ENCODE measurements around the gene APOD.

Gene APOD

GRCh38 chr3:195557322-195557721 lies 26.4 kb downstream of the APOD start:
- no peak for FAIRE-seq
- no peak for DNase-seq (ENCODE audit: low spot score)

DNA sequence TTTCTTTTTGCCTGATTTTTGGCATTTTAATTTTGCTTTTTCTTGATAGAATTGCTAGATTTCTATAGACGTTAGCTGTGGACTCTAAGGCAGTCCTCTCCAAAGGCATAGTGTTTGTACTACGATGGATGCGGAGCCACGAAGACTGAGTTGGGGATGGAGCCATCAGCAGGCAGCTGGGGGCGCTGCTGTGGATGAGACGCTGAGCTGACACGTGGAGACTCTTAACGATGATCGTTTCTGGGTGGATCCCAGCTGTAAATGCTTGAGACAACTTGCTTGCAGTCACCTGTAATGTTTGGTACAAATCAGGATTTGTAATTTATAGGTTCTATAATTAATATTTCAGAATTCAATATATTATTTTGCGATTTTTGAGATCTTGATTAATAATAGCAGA lies 27.4 kb downstream of the APOD start:
- no peak for DNase-seq (ENCODE audit: low spot score)
- FAIRE-seq: no peak

- no peak for FAIRE-seq
- DNase-seq (ENCODE audit: low spot score): no peak
Measured at GRCh38 chr3:195555110-195555509, 28.6 kb downstream of the APOD start.

DNA sequence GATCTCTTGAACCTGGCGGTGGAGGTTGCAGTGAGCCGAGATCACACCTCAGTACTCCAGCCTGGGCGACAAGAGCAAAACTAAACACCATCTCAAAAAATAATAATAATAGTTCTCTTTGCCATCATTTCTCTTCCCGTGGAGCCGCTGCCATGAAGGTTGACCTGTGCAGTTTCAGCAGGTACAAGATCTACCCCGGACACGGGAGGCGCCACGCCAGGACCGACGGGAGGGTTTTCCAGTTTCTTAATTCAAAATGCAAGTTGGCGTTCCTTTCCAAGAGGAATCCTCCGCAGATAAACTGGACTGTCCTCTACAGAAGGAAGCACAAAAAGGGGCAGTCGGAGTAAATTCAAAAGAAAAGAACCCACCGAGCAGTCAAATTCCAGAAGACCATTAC lies 29.3 kb downstream of the APOD start:
- DNase-seq (ENCODE audit: low spot score): no peak
- no peak for FAIRE-seq

GRCh38 chr3:195553268-195553667 lies 30.5 kb downstream of the APOD start:
- FAIRE-seq (no peak), DNase-seq (ENCODE audit: low spot score) (no peak)

DNA sequence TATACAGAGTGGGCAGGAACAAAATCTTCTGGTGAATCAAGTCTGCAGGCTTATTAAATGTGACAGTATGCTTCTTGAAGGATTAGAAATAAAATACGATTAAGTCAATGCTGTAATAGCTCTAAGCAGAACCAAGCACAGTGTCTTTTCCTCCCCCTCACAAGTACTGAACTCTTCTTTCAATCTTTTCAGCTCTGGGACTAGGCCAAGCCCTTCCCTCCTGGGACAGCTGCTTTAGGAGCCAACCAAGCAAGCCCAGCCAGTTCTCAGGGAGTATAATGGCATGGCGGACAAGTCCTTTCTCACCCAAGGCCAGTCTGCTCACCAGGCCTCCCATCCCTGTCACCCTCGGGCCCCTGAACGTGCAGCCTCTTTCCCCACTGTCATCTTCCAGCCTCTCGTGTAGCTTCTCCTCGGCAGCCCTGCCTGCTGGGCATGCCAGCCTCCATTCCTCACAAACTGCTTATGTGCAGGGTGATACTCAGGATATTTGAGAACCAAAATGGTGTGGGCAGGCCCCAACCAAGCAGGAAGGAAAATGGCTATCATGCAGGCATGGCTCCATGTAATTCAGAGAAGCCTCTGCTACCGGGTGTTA lies 32.3 kb downstream of the APOD start:
- no peak for FAIRE-seq
- DNase-seq (ENCODE audit: low spot score): no peak

DNA sequence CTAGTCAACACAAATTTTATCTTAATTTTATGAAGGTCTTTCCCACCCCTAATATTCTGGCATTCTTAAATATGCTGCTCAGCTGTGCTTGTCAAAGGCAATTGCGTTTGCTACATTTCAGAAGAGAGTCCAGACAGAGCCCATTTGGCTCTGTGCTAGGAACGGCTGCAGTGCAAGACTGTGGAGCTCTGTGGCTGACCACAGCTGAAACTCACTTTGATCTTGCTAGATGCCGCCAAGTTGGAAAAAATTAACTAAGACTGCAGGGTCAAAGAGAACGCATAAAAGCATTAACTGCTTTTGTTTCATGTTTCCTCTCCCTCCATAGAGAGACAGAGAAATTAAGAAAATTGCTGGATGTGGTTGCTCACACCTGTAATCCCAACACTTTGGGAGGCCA lies 33.0 kb downstream of the APOD start:
- DNase-seq (ENCODE audit: low spot score) (no peak), FAIRE-seq (no peak)

GRCh38 chr3:195549931-195550519 lies 33.7 kb downstream of the APOD start:
- FAIRE-seq (no peak), DNase-seq (ENCODE audit: low spot score) (no peak)

- DNase-seq (ENCODE audit: low spot score): no peak
- no peak for FAIRE-seq
Measured at GRCh38 chr3:195548987-195549386, 34.8 kb downstream of the APOD start.

GRCh38 chr3:195548501-195548900 lies 35.2 kb downstream of the APOD start:
- DNase-seq (ENCODE audit: low spot score) (no peak), FAIRE-seq (no peak)

GRCh38 chr3:195548006-195548405 lies 35.7 kb downstream of the APOD start:
- no peak for FAIRE-seq

DNA sequence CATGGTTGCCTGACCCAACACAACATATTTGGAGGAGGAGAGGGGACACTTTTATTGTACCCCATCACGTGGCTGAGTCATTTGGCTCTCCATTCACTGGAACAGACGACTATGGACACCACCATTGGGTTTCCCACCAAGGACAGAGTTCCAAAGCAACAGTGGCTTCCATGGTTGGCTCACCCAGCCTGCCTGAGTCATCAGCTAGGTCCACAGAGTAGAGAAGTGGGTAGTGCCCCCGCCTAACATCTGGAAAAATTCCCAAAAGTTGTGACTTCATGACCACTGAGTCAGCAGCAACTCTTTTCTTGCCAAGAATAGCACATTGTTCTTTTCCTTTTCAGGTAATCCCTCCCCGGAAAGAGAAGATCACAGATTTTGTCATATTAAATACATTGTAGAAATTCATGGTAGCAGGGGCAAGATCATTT lies 37.6 kb downstream of the APOD start:
- DNase-seq (ENCODE audit: low spot score) (peak; percentile 84), FAIRE-seq (no peak)

More at GRCh38 chr3:195548006-195548405, 35.7 kb downstream of the APOD start:
- DNase-seq (ENCODE audit: low spot score): no peak

DNA sequence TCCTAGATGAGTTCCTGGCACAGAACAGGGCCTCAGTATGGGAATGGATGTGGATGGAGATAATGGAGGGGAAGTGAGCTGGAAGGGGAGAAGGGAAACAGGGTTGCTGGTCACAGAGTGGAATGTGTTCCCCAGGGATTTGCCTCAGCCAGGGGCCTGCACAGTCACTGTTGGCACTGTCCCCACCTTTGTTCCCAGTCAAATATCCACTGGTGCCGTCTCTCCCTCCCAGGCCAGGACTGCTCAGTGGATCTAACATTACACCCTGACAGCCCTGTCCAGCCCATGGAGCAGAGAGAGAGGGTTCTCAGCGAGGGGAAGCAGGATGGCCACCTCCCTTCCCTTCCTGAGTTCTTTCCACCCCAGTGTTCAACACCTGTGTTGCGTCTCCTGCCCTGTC lies 39.1 kb downstream of the APOD start:
- DNase-seq (ENCODE audit: low spot score) (no peak), FAIRE-seq (no peak)

- FAIRE-seq: no peak
- no peak for DNase-seq (ENCODE audit: low spot score)
Measured at GRCh38 chr3:195544230-195544536, 39.6 kb downstream of the APOD start.

DNA sequence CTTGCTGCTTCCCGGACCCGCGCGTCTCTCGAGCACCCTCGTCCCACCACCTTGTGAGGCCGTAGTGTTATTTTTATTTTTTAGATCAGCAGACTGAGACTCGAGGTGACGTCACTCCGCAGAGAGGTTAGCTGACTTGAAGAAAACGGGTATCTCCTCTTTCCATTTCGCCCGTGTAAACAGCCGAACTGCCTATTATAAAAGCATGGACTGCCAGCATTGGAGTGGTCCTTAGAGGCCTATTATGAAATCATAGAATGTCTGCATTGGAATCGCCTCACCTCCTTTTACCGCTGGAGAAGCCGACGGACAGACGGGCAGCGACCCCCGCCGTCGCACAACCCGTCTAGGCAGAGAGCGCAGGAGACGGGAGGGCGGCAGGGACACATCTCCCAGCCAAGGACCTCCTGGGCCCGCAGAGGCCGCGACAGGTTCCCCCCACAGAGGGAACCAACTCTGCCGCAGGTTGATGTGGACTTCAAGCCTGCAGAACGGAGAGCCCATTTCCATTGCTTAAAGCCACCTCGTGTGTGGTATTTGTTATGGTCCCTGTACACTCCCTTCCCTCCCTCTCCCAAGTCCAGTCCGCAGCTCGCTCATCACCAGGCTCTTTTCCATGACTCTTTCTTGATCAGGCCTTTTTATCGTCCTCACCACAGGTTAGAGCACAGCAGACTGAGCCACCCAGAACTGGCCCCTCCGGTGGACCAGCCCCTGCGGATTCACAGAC lies 40.1 kb downstream of the APOD start:
- FAIRE-seq (no peak), DNase-seq (ENCODE audit: low spot score) (no peak)

- DNase-seq (ENCODE audit: low spot score) (peak; percentile 93), FAIRE-seq (no peak)
Measured at GRCh38 chr3:195542698-195543499, 40.8 kb downstream of the APOD start, which contains the start of gene PPP1R2. Gene PPP1R2 (minus strand): TSS chr3:195543325. CDS start chr3:195543025, 300 bp downstream.

GRCh38 chr3:195542316-195542697 lies 41.4 kb downstream of the APOD start:
- DNase-seq (ENCODE audit: low spot score): no peak
- no peak for FAIRE-seq

DNA sequence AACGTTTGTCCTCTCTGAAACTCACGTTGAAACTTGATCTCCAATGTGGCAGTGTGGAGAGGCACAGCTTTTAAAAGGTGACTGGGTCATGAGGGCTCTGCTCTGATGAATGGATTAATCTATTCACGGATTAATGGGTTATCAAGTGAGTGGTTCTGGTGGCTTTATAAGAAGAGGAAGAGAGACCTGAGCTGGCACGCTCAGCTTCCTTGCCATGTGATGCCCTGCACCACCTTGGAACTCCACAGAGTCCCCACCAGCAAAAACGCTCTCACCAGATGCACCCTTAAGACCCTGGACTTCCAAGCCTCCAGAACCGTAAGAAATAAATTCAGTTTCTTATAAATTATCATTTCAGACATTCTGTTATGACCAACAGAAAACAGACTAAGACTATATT lies 43.2 kb downstream of the APOD start:
- FAIRE-seq (no peak), DNase-seq (ENCODE audit: low spot score) (no peak)

- FAIRE-seq: no peak
- no peak for DNase-seq (ENCODE audit: low spot score)
Measured at GRCh38 chr3:195540027-195540426, 43.7 kb downstream of the APOD start.

- FAIRE-seq: no peak
- no peak for DNase-seq (ENCODE audit: low spot score)
Measured at GRCh38 chr3:195539479-195539878, 44.3 kb downstream of the APOD start.

DNA sequence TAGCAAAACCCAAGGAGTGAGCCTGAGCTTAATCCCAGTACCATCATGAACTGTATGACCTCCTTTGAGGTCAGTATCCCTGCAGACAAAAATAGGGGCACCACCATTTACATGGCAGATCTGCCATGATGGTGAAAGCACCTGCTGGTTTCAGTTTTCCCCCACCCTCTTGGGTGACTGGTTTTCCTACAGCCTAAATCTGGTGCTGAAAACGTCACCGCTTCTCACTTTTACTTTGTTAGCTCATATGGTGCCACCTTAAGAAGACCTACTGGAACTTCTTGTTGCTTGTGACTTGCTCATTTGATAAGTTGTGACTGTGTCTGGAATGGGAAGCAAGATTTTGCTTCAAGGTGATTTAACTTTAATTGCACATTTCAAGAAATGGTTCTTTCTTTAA lies 45.7 kb downstream of the APOD start:
- no peak for DNase-seq (ENCODE audit: low spot score)
- FAIRE-seq: no peak

GRCh38 chr3:195535293-195535692 lies 48.4 kb downstream of the APOD start:
- no peak for FAIRE-seq

More at GRCh38 chr3:195535293-195535692, 48.4 kb downstream of the APOD start:
- DNase-seq (ENCODE audit: low spot score): no peak
